Large intestine (tissue), 3 donors: ENCODE results near the gene THUMPD2. TPM values are rescaled to one million over a fixed set of nuclear protein-coding genes. Genes with fewer than 3 reads are reported as not detected.
A peak's percentile ranks its signal among the peaks of the same experiment; 100 is the strongest.

Experiments
- DNase-seq, 2 donors: peaks; one replicate each; pipeline versions ENCODE4 v3.0.0 to v3.0.0-alpha.2; 2013
- H3K27ac ChIP-seq: one replicate; pipeline ENCODE4 v1.5.1; 2013; ENCODE audit warnings: low read length
- H3K27me3 ChIP-seq: 2 replicates; pipeline ENCODE4 v1.6.1; 2013; ENCODE audit warnings: low read length; ENCODE audit not compliant: control insufficient read depth, insufficient read depth
- H3K36me3 ChIP-seq: 2 replicates; pipeline ENCODE4 v1.6.1; 2013; ENCODE audit warnings: low read length; ENCODE audit not compliant: control insufficient read depth, insufficient read depth
- H3K4me1 ChIP-seq: one replicate; pipeline ENCODE4 v1.6.1; 2013; ENCODE audit warnings: low read length; ENCODE audit not compliant: control insufficient read depth, insufficient read depth
- H3K4me3 ChIP-seq: one replicate; pipeline ENCODE4 v1.5.1; 2013; ENCODE audit warnings: low read length
- H3K9me3 ChIP-seq: one replicate; pipeline ENCODE4 v1.6.1; 2013; ENCODE audit warnings: mild to moderate bottlenecking, low read depth, low read length, moderate library complexity; ENCODE audit not compliant: control insufficient read depth
- WGBS: methylation state at CpG from one replicate; pipeline ENCODE4 v1.1.5; 2013; ENCODE audit warnings: low lambda C conversion rate; ENCODE audit not compliant: insufficient coverage; 5-methylcytosine and 5-hydroxymethylcytosine counted together
- polyA plus RNA-seq: library from polyadenylated mRNA; unstranded; fragments of 120-200 nt; gene quantifications from one replicate; pipeline ENCODE4 v1.2.1, GENCODE V29; 2013

The THUMPD2 gene
- polyA plus RNA-seq, 1 donor: 25.3 TPM

DNA sequence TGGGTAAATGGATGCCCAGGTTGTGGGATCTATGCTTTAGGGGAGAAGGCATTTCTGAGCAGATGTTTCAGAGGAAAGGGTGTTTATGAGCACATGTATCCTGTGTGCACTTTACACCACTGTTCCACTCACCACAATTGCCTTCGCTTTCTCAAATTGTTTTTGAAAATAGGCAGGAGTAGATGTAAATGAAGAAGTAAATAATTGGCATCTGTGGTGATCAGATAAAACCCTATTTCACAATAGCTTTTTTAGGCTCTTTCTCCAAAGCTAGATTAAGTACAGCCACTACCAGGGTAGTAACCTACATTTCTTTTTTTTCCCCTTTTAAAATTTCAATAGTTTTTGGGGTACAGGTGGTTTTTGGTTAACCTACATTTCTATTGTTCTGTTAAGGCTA, 72.7 kb downstream of the THUMPD2 start:
- Histone ChIP-seq H3K36me3 (no peaks in the 10 kb centered on the region), H3K4me1 (no peaks in the 10 kb centered on the region), H3K4me3 (no peak overlapping the region), H3K27me3 (no peaks in the 10 kb centered on the region), H3K9me3 (peaks cover 8% of the 10 kb centered on the region), H3K27ac (no peak overlapping the region)
- WGBS: no CpG with 5 or more reads among the region's 1 CpG
- no peak for DNase-seq

DNA sequence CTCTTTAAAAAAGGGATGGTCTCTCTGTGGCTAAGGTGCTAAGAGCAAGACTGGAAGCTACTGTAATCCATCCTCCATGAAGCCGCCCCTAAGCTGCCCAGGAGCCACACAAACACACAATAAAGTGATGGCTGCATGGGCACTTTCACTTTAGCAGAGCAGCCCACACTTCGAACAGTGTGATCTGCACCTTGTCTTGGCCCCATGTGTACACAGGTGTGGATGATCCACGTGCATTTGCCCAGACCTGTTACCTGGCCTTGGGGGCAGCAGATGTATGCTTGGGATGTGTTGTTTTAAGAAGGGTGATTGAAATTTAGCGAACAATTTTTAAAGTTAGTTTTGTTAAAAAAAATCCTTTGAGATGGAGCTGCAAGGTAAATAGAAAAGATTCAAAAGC, 73.4 kb downstream of the THUMPD2 start:
- H3K27me3 ChIP-seq: no peaks in the 10 kb centered on the region
- H3K4me1 ChIP-seq: no peaks in the 10 kb centered on the region
- H3K4me3 ChIP-seq: no peak overlapping the region
- 70% methylated on average over 2 of the region's 4 CpGs for WGBS
- H3K36me3 ChIP-seq: no peaks in the 10 kb centered on the region
- H3K9me3 ChIP-seq: peaks cover 14% of the 10 kb centered on the region
- no peak for DNase-seq
- H3K27ac ChIP-seq: no peak overlapping the region

DNA sequence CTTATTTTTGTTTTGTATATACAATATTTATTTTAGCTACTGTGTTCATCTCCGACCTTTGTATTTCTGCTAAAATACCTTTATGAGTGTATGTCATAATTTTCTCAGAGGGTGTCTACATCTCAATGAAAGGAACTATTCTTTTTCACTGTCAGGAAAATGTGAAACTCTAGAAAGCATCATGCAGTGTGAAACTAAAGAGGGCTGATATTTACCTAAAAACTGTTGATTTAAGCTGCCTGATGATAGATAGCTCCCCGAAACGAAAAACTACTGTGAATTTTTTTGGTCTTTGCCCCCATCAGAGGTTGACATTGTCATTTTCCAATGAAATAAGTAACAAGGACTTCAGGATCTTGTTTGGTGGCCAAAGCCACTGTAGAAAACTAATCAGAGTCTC, 74.5 kb downstream of the THUMPD2 start:
- H3K36me3 ChIP-seq: no peaks in the 10 kb centered on the region
- no CpG with 5 or more reads among the region's 3 CpGs for WGBS
- H3K27me3 ChIP-seq: no peaks in the 10 kb centered on the region
- no peak overlapping the region for H3K27ac ChIP-seq
- no peak overlapping the region for H3K4me3 ChIP-seq
- no peaks in the 10 kb centered on the region for H3K4me1 ChIP-seq
- no peak for DNase-seq
- peaks cover 16% of the 10 kb centered on the region for H3K9me3 ChIP-seq

DNA sequence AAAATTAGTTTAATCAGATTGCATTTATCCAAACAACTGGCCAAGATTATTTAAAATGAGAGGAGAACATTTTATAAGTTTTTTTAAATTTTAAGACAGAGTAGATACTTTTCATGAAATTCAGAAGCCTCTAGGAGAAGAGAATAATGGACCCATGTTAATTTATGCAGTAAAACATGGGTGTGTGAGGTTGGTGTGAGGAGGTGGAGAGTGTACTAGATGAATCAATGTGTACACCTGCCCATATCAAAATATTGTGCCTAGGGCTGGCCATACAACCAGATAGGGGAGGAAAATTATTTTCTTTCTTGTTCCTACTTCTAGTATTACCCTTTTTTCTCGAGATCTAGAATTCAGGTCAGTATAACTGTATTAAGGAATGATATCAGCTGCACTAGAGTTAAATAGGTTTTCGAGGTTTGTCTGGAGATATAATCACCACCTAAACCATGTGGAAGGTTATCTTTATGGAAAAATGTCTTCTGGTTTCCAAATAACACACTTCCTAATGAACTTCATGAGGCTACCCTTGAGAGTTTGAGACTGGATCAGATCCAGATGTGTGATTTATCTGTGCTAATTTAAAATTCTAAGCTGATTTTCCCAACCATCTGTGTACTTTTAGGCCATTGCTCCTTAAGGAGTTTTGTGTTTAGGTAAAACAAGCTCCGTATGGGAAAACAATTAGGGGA, 75.7 kb downstream of the THUMPD2 start:
- DNase-seq: no peak
- H3K4me3 ChIP-seq: no peak overlapping the region
- WGBS: 92% methylated on average over 2 of the region's 3 CpGs
- H3K9me3 ChIP-seq: peaks cover 16% of the 10 kb centered on the region
- no peaks in the 10 kb centered on the region for H3K36me3 ChIP-seq
- no peaks in the 10 kb centered on the region for H3K27me3 ChIP-seq
- H3K27ac ChIP-seq: no peak overlapping the region
- no peaks in the 10 kb centered on the region for H3K4me1 ChIP-seq

DNA sequence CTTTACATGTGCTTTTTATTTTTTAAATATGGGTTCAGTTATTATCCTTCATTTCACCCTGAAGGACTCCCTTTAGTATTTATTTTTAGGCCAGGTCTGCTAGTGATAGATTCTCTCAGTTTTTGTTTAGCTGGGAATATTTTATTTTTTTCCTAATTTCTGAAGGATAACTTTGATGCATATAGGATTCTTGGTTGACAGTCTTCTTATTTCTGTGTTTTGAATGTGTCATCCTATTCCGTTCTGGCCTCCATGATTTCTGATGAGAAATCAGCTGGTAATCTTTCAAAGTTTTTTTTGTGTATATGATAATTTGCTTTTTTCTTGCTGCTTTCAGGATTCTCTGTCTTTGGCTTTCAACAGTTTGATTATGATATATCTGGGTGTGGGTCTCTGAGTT, 77.9 kb downstream of the THUMPD2 start:
- Histone ChIP-seq H3K4me1 (no peaks in the 10 kb centered on the region), H3K4me3 (no peak overlapping the region), H3K27me3 (no peaks in the 10 kb centered on the region), H3K36me3 (no peaks in the 10 kb centered on the region), H3K9me3 (peaks cover 16% of the 10 kb centered on the region), H3K27ac (no peak overlapping the region)
- DNase-seq: no peak
- WGBS: 100% methylated on average over 1 of the region's 1 CpG

DNA sequence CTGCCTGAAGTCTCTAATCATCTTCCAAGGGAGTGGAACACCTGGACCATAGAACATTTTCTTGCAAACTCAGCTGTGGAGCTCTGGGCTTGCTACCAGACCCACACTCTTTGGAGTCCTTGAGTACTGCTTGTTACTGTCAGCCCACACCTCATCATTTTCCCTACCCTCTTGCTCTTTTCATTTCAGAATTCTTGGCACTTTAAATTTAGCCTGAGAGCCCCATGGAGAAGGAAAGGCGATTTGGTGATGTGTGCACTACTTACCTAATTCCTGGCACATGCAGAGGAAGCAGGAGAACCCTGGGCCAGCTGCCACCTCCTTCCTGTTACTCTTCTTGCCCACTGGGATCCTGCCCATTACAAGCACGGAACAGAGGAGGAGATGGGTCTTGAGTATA, 81.6 kb downstream of the THUMPD2 start:
- H3K27ac ChIP-seq: no peak overlapping the region
- peaks cover 16% of the 10 kb centered on the region for H3K9me3 ChIP-seq
- WGBS: no CpG with 5 or more reads among the region's 2 CpGs
- DNase-seq: no peak
- no peaks in the 10 kb centered on the region for H3K27me3 ChIP-seq
- no peaks in the 10 kb centered on the region for H3K4me1 ChIP-seq
- no peaks in the 10 kb centered on the region for H3K36me3 ChIP-seq
- H3K4me3 ChIP-seq: no peak overlapping the region

DNA sequence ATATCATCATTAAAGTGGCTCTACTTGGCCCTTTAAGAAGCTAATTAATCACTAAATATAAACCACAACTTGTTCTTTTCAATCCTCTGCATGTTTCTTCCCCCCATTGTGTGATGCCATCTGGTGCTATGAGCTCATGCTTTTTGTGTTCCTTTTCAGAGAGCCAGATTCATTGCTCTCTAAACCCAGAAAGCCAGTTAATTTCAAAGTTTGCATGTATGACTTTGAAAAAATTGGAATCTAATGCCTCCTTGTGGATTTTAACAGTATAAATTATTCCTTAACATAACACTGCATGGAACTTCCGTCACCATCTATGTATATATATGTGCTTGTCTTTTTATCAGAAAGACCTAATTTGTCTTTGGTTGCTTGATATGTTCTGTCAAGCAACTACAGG, 82.2 kb downstream of the THUMPD2 start:
- no peak overlapping the region for H3K4me3 ChIP-seq
- no peaks in the 10 kb centered on the region for H3K36me3 ChIP-seq
- DNase-seq: peak; percentile 7 to 29
- H3K9me3 ChIP-seq: peaks cover 12% of the 10 kb centered on the region
- H3K4me1 ChIP-seq: no peaks in the 10 kb centered on the region
- H3K27me3 ChIP-seq: no peaks in the 10 kb centered on the region
- H3K27ac ChIP-seq: no peak overlapping the region
- no CpG with 5 or more reads among the region's 1 CpG for WGBS

DNA sequence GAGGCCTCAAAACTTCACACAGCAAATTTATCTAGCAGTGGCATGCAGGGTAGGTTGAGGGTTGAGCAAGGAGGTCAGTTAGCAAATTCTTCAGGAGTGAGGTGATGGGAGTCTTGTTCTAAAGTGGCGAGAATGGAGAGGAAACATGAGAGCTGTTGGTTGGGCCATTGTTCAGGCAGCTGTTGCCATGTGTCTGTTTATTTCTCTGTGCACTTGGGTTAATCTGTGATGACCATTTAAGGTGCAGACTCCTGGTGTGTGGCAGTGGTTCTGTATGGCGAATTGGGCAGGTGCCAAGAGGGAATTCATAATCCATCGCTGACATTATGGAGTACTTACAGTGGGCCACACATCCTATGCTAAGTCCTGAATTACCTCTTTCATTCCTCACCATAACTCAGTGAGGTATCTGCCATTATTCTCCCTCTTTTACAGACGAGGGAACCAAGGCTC, 82.9 kb downstream of the THUMPD2 start:
- Histone ChIP-seq H3K4me3 (no peak overlapping the region), H3K27ac (no peak overlapping the region), H3K27me3 (no peaks in the 10 kb centered on the region), H3K36me3 (no peaks in the 10 kb centered on the region), H3K4me1 (no peaks in the 10 kb centered on the region), H3K9me3 (peaks cover 6% of the 10 kb centered on the region)
- WGBS: 50% methylated on average over 1 of the region's 4 CpGs
- DNase-seq: peak; percentile 11 to 24

DNA sequence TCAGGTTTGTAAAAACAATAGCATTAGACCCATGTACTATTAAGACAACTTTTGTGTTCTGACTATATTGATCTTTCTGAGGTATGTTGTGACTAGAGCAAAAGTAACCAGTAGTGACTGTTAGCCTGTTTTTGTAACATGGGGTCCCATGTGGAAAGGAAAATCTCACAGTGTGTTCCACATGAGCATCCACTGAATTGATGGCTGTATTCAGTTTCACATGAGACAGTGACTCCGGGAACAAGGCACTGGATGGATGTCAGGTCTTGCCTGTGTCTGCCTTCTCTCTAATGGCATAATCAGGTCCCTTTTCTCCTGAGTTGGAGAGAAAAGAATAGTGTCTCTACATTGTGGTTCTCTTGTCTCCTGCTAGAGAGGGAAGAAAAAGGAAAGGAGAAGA, 85.8 kb downstream of the THUMPD2 start:
- no peaks in the 10 kb centered on the region for H3K9me3 ChIP-seq
- no peaks in the 10 kb centered on the region for H3K4me1 ChIP-seq
- no peaks in the 10 kb centered on the region for H3K27me3 ChIP-seq
- no peak overlapping the region for H3K27ac ChIP-seq
- no peak for DNase-seq
- H3K4me3 ChIP-seq: no peak overlapping the region
- H3K36me3 ChIP-seq: no peaks in the 10 kb centered on the region
- no CpG with 5 or more reads among the region's 1 CpG for WGBS

DNA sequence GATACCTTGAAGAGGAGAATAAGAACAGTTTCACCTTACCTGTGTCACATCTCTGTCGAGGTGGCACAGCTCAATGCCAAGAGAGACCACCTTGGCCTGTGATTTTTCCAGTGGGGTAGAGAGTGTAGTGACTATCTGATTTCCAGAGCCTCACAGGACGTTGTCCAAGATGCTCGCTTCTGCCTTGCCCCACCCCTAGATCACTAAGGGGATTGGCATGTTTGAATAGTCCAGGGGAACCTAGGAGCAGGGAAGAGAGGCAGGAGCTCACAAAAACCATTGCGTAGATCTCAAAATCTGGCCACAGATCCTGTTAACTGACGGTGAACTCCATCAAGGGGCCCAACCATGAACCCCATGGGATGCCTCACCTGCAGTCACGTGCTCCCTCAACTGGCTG, 89.2 kb downstream of the THUMPD2 start:
- WGBS: no CpG with 5 or more reads among the region's 6 CpGs
- H3K27ac ChIP-seq: no peak overlapping the region
- no peaks in the 10 kb centered on the region for H3K36me3 ChIP-seq
- H3K4me1 ChIP-seq: no peaks in the 10 kb centered on the region
- no peak overlapping the region for H3K4me3 ChIP-seq
- no peak for DNase-seq
- no peaks in the 10 kb centered on the region for H3K9me3 ChIP-seq
- no peaks in the 10 kb centered on the region for H3K27me3 ChIP-seq

DNA sequence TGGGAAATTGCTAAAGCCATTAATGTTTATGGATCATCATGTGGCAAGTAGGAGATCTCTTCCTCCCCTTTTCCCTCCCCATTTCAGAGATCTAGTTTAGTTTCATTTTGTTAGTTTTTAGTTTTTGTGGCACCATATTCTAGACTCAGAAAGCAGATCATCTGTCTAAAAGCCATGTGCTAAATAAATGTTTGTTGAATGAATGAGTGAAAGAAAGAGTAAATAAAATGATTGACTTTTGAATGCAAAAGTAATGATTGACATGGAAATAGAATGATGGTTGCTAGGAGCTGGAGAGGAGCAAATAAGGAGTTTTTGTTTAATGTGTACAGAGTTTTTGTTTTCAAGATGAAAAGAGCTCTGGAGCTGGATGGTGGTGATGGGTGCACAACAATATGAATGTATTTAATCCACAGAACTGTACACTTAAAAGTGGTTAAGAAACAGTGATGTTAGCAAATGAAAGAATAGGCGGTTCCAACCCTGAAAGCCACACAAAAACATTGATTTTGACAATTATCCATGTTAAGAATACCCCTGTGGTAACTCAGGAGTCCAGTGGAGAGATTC, 89.7 kb downstream of the THUMPD2 start:
- Histone ChIP-seq H3K9me3 (no peaks in the 10 kb centered on the region), H3K4me1 (no peaks in the 10 kb centered on the region)

More for the DNA sequence above, 89.7 kb downstream of the THUMPD2 start:
- no peak overlapping the region for H3K4me3 ChIP-seq
- no CpG with 5 or more reads among the region's 1 CpG for WGBS
- no peaks in the 10 kb centered on the region for H3K36me3 ChIP-seq
- no peak for DNase-seq
- H3K27ac ChIP-seq: no peak overlapping the region
- no peaks in the 10 kb centered on the region for H3K27me3 ChIP-seq
